HCT116 (cell line): ENCODE results near the gene POP4.

Experiments
- POLR2A ChIP-seq: IDR thresholded peaks from 2 replicates; pipeline ENCODE4 v1.7.0; 2011; ENCODE audit warnings: borderline replicate concordance; ENCODE audit not compliant: insufficient read depth, insufficient read length; ENCODE audit errors: extremely low read depth
- SRF ChIP-seq: IDR thresholded peaks from 2 replicates; pipeline ENCODE4 v1.6.1; 2012; ENCODE audit warnings: low read depth
- TF ChIP-seq, protein P1 (sequence below): IDR thresholded peaks from 2 replicates; pipeline ENCODE4 v1.6.1; 2012
- TF ChIP-seq, protein P2 (sequence below): IDR thresholded peaks from 2 replicates; pipeline ENCODE4 v1.6.1; 2012; ENCODE audit warnings: low read depth
- TF ChIP-seq, protein P3 (sequence below), 3 experiments: fragments of 200-600 bp in 1 of 3; sonication (generic) in 1 of 3; IDR thresholded peaks in 2 of 3; conservative IDR thresholded peaks in 1 of 3; 2 replicates each; pipeline ENCODE4 v1.5.1; 2012 to 2017; ENCODE audit warnings: low read depth in 2 of 3, low read length in 2 of 3, antibody characterized with exemption in 1 of 3, borderline replicate concordance in 1 of 3, control low read depth in 1 of 3, mild to moderate bottlenecking in 1 of 3, mixed read lengths in 1 of 3, mixed run types in 1 of 3, moderate library complexity in 1 of 3; ENCODE audit not compliant: insufficient read depth in 1 of 3

DNA sequence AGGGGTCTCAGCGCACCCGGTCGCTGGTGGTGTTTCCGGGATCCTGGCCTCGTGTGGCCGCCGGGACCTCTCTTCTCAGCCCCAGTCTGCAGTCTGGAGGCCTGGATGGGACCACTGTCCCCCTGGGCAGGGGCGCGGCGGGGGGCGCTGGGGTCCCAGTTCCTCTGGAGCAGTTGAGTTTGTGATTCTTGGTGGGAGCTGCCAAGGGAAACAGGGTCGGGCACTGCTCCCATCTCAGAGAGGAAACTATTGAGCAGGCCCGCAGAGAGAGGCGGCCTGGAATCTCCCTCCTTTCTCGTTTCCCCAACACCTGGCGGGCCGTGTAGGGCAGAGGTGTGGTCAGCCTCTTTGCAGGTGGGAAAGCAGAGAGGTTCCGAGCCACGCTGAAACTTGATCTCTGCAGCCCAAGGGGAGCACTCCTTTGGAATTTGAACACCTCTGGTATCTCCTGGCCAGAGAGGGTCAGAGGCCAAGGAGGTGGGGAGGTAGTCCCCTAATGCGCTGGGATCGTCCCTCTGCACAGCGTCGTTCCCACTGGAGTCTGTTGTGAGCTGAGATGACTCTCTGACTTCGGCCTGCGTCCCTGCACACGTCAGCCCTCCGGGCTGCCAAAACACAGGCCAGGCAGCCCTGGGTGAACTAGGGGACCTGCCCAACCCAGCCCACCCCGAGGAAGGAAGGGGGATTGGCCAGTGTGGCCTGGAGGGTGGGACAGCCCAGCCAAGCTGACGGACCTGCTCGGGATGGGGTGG is 59.9 kb downstream of the POP4 start:
- TF ChIP-seq, protein P1, sequence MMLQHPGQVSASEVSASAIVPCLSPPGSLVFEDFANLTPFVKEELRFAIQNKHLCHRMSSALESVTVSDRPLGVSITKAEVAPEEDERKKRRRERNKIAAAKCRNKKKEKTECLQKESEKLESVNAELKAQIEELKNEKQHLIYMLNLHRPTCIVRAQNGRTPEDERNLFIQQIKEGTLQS, result no peak
- TF ChIP-seq, protein P2, sequence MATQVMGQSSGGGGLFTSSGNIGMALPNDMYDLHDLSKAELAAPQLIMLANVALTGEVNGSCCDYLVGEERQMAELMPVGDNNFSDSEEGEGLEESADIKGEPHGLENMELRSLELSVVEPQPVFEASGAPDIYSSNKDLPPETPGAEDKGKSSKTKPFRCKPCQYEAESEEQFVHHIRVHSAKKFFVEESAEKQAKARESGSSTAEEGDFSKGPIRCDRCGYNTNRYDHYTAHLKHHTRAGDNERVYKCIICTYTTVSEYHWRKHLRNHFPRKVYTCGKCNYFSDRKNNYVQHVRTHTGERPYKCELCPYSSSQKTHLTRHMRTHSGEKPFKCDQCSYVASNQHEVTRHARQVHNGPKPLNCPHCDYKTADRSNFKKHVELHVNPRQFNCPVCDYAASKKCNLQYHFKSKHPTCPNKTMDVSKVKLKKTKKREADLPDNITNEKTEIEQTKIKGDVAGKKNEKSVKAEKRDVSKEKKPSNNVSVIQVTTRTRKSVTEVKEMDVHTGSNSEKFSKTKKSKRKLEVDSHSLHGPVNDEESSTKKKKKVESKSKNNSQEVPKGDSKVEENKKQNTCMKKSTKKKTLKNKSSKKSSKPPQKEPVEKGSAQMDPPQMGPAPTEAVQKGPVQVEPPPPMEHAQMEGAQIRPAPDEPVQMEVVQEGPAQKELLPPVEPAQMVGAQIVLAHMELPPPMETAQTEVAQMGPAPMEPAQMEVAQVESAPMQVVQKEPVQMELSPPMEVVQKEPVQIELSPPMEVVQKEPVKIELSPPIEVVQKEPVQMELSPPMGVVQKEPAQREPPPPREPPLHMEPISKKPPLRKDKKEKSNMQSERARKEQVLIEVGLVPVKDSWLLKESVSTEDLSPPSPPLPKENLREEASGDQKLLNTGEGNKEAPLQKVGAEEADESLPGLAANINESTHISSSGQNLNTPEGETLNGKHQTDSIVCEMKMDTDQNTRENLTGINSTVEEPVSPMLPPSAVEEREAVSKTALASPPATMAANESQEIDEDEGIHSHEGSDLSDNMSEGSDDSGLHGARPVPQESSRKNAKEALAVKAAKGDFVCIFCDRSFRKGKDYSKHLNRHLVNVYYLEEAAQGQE, result no peak
- TF ChIP-seq POLR2A (no peak), SRF (no peak)
- TF ChIP-seq, protein P3, sequence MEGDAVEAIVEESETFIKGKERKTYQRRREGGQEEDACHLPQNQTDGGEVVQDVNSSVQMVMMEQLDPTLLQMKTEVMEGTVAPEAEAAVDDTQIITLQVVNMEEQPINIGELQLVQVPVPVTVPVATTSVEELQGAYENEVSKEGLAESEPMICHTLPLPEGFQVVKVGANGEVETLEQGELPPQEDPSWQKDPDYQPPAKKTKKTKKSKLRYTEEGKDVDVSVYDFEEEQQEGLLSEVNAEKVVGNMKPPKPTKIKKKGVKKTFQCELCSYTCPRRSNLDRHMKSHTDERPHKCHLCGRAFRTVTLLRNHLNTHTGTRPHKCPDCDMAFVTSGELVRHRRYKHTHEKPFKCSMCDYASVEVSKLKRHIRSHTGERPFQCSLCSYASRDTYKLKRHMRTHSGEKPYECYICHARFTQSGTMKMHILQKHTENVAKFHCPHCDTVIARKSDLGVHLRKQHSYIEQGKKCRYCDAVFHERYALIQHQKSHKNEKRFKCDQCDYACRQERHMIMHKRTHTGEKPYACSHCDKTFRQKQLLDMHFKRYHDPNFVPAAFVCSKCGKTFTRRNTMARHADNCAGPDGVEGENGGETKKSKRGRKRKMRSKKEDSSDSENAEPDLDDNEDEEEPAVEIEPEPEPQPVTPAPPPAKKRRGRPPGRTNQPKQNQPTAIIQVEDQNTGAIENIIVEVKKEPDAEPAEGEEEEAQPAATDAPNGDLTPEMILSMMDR (IDR thresholded peaks at IDR 0.05 in 2 of 3, conservative IDR thresholded peaks at IDR 0.05 in 1 of 3; ENCODE audit: borderline replicate concordance in 1 of 3, insufficient read depth in 1 of 3, low read depth in 2 of 3, low read length in 2 of 3), result no peak
